ENCODE measurements around the gene RNF26. TPM values are rescaled to one million over a fixed set of nuclear protein-coding genes. Genes with fewer than 3 reads are reported as not detected.

The RNF26 gene
- total and polyA plus RNA-seq, 2 of the 13 experiments (the other 11 are each of a cell fraction or from before 2014, with no cell fraction given) = 11.9 to 26.3 TPM

DNA sequence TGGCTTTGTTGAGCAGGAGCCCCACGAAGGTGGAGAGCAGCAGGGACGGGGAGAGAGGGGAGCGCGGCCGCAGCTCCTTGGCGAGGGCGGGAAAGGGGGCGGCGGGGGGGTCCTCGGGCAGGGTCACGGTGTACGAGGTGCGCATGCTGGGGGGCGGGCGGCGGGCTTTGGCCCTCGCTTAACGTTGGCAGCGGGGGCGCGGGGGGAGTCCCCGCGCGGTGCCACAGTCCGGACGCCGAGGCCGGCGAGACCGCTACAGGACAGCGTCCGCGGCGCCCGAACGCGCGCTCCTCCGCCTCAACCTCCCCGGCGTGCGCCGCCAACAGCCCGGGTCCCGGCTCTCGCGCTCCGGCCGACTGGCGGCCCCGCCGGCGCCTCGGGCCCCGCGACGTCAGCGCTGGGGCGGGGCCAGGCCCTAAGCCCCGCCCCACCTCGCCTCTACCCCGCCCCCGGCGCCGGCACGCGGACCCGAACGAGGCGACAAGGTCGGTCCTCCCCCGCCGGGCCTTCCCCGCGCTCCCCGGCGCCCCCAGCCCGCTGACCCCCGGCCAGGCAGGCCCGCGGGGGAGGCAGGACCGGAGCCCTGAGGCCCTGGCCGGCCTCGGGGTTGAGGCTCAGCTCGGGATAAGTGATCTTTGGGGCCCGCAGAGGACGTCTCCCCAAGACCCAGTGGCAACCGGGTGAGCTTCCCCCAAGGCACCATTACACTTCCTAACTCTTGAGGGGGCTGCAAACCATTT is 29.7 kb downstream of the RNF26 start:
- H3K79me2 ChIP-seq (ENCODE audit: insufficient read depth, low read length) = peaks cover 18% of the 10 kb centered on the region
- H3K36me3 ChIP-seq (replicated peaks in 1 of 2; ENCODE audit: control insufficient read depth in 1 of 2, insufficient read depth in 2 of 2, low read length in 2 of 2) = peaks cover 3 to 11% of the 10 kb centered on the region in 2 experiments; a peak in 4 of 5 replicates
- H3K9me3 ChIP-seq (ENCODE audit: low read length) = no peaks in the 10 kb centered on the region
- WGBS (ENCODE audit: low lambda C conversion rate) = 97% methylated on average over 40 of the region's 88 CpGs
- FAIRE-seq (no peak), DNase-seq (ENCODE audit: low spot score) (no peak), ATAC-seq (no peak)
- in situ Hi-C loops (cut with HindIII; ENCODE audit: extremely low pct_ligation_motif_present, low pct_unique_long_range_greater_than_20kb) = no loop called here
- no peaks in the 10 kb centered on the region for H3K27me3 ChIP-seq (ENCODE audit: control insufficient read depth in 1 of 2, insufficient read depth in 2 of 2, low read length in 2 of 2)
- no peak overlapping the region for H2AFZ ChIP-seq (ENCODE audit: low read length)
- peaks cover 76% of the 10 kb centered on the region for H3K4me1 ChIP-seq (ENCODE audit: insufficient read depth, low read length)
- BruUV-seq (replicated peaks) = no TSS peak
- TF ChIP-seq ZNF737 (CRISPR knock-in tag; IDR thresholded peaks at IDR 0.05; ENCODE audit: borderline replicate concordance) = no peak
- no peak for TF ChIP-seq EEA1 (CRISPR knock-in tag; IDR thresholded peaks at IDR 0.05; ENCODE audit: borderline replicate concordance)
- no peak for TF ChIP-seq ZNF652 (CRISPR knock-in tag; IDR thresholded peaks at IDR 0.05; ENCODE audit: borderline replicate concordance, low read depth)
- TF ChIP-seq ZNF138 (CRISPR knock-in tag; IDR thresholded peaks at IDR 0.05; ENCODE audit: low read depth) = no peak
- no peak for TF ChIP-seq ZNF280B (CRISPR knock-in tag; IDR thresholded peaks at IDR 0.05; ENCODE audit: borderline replicate concordance)
- no peak for TF ChIP-seq SIX1 (CRISPR knock-in tag; IDR thresholded peaks at IDR 0.05; ENCODE audit: borderline replicate concordance)
- no peak overlapping the region for H3K27ac ChIP-seq (ENCODE audit: extremely low read length, insufficient read depth, low read length)
- H3K9ac ChIP-seq (ENCODE audit: insufficient read depth, low read depth, low read length) = no peak overlapping the region
- intact Hi-C loops (cut with micrococcal nuclease; ENCODE audit: unreplicated experiment) = no loop called here
- ChIA-PET POLR2A (no interaction called here), CTCF (ENCODE audit: low intra/inter-chr PET ratio, low total read pairs) (no interaction called here)
- H3K4me3 ChIP-seq (replicated peaks in 1 of 3; ENCODE audit: insufficient read depth in 1 of 3, low read depth in 2 of 3, low read length in 3 of 3) = no peak overlapping the region
- no peaks in the 10 kb centered on the region; the same call in 1 of the 2 replicates for H4K20me1 ChIP-seq (ENCODE audit: insufficient read depth, low read length)
- no peak overlapping the region for H3K4me2 ChIP-seq (ENCODE audit: low read depth, low read length)
